ENCODE data around the gene NOTCH3. TPM values are rescaled to one million over a fixed set of nuclear protein-coding genes. Genes with fewer than 3 reads are reported as not detected.

Gene NOTCH3
- total RNA-seq, 1 donor, result 0.31 TPM

GRCh38 chr19:15115762-15116615, 84.8 kb downstream of the NOTCH3 start:
- Histone ChIP-seq H3K27me3 (ENCODE audit: insufficient read depth, low read length) (no peaks in the 10 kb centered on the region), H3K4me3 (ENCODE audit: low read length) (no peak overlapping the region), H3K9me3 (ENCODE audit: low read depth, low read length) (no peaks in the 10 kb centered on the region), H3K4me1 (ENCODE audit: insufficient read depth, low read length) (no peaks in the 10 kb centered on the region)

DNA sequence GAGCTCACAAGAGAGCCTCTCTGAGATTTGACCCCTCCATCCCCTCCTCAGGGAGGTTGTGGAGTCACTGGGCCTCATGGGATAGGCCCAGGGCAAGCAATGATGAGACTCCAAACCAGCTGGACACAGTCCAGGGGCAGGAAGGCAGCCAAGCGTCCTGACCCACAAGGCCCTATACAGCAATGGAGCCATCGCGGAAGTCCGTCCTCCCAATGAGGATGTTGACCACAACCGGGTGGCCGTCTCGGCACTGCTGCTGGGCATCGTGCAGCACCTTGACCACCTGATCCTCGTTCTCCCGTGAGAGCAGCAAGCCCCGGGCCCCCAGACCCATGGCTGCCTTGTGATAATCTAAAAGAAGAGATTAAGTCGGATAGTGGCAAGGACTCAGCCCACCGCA, 85.7 kb downstream of the NOTCH3 start:
- Histone ChIP-seq H3K27me3 (ENCODE audit: insufficient read depth, low read length) (no peaks in the 10 kb centered on the region), H3K4me3 (ENCODE audit: low read length) (no peak overlapping the region), H3K9me3 (ENCODE audit: low read depth, low read length) (no peaks in the 10 kb centered on the region), H3K4me1 (ENCODE audit: insufficient read depth, low read length) (no peaks in the 10 kb centered on the region)

DNA sequence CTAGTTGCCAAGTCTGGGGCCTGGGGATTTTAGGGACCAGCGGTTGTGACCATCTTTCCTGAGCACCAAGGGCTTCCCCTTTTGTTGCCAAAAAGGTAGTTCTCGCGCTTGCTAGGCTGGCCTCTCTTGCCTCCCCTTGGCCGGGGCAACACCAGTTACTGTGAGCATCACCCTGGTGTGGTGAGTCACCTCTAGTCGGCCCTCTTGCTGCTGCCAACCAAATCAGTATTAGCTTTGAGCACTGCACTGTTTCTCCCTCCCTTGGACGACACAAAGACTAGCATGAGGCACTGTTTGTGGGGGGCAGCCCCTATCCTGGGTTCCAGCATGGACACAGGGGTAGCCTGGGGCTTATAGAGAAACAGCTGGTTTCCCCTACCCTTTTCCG, 86.6 kb downstream of the NOTCH3 start:
- H3K4me3 ChIP-seq (ENCODE audit: low read length), result no peak overlapping the region
- H3K27me3 ChIP-seq (ENCODE audit: insufficient read depth, low read length), result no peaks in the 10 kb centered on the region
- no peaks in the 10 kb centered on the region for H3K4me1 ChIP-seq (ENCODE audit: insufficient read depth, low read length)
- no peaks in the 10 kb centered on the region for H3K9me3 ChIP-seq (ENCODE audit: low read depth, low read length)

DNA sequence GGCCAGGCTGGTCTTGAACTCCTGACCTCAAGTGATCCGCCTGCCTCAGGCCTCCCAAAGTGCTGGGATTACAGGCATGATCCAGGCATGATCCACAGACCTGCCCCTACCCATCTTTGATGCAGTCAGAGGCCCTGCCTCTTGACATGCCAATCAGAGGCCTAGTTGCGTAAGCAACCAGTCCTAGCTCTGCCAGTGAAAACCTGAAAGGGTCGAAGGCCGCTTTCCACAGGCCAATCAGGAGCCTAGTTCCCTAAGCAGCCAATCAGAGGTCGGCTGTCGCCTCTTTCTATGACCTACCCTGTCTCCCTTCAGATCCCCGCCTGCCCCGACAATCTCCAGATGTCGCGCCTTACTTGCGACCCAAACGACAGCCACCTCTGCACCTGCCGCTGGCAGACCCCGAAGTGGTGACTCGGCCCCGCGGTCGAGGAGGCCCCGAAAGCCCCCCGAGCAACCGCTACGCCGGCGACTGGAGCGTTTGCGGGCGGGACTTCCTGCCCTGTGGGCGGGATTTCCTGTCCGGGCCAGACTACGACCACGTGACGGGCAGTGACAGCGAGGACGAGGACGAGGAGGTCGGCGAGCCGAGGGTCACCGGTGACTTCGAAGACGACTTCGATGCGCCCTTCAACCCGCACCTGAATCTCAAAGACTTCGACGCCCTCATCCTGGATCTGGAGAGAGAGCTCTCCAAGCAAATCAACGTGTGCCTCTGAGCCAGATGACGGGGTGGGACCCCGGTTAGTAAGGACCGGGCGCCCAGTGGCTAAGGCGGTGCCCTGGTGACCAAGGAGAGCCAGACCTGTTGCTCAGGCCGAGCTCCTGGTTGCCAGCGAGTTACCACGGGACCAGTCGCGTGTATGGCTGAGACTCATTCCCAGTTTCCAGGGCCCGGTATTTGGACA, 87.3 kb downstream of the NOTCH3 start:
- no peaks in the 10 kb centered on the region for H3K4me1 ChIP-seq (ENCODE audit: insufficient read depth, low read length)
- H3K4me3 ChIP-seq (ENCODE audit: low read length), result no peak overlapping the region
- H3K9me3 ChIP-seq (ENCODE audit: low read depth, low read length), result no peaks in the 10 kb centered on the region
- no peaks in the 10 kb centered on the region for H3K27me3 ChIP-seq (ENCODE audit: insufficient read depth, low read length)

DNA sequence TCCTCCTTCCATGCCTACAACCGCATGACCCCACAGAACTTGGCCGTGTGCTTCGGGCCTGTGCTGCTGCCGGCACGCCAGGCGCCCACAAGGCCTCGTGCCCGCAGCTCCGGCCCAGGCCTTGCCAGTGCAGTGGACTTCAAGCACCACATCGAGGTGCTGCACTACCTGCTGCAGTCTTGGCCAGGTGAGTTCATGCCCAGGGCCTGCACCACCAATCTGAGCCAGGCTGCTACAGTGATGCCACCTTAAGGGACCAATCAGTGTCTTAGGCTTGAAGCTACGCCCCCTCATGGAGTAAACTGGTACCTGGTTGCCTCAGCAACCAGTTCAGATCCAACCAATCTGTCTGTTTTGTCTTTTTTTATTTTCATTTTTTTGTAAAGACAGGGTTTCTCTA, 88.4 kb downstream of the NOTCH3 start:
- H3K9me3 ChIP-seq (ENCODE audit: low read depth, low read length), result no peaks in the 10 kb centered on the region
- H3K4me3 ChIP-seq (ENCODE audit: low read length), result no peak overlapping the region
- no peaks in the 10 kb centered on the region for H3K4me1 ChIP-seq (ENCODE audit: insufficient read depth, low read length)
- H3K27me3 ChIP-seq (ENCODE audit: insufficient read depth, low read length), result peaks cover 8% of the 10 kb centered on the region

GRCh38 chr19:15111758-15112157, 89.0 kb downstream of the NOTCH3 start:
- Histone ChIP-seq H3K4me3 (ENCODE audit: low read length) (no peak overlapping the region), H3K9me3 (ENCODE audit: low read depth, low read length) (no peaks in the 10 kb centered on the region), H3K4me1 (ENCODE audit: insufficient read depth, low read length) (no peaks in the 10 kb centered on the region), H3K27me3 (ENCODE audit: insufficient read depth, low read length) (peaks cover 10% of the 10 kb centered on the region)

GRCh38 chr19:15110418-15110815, 90.4 kb downstream of the NOTCH3 start:
- no peaks in the 10 kb centered on the region for H3K4me1 ChIP-seq (ENCODE audit: insufficient read depth, low read length)
- H3K9me3 ChIP-seq (ENCODE audit: low read depth, low read length), result no peaks in the 10 kb centered on the region

GRCh38 chr19:15109768-15110417, 90.9 kb downstream of the NOTCH3 start:
- Histone ChIP-seq H3K4me1 (ENCODE audit: insufficient read depth, low read length) (no peaks in the 10 kb centered on the region), H3K4me3 (ENCODE audit: low read length) (no peak overlapping the region), H3K9me3 (ENCODE audit: low read depth, low read length) (no peaks in the 10 kb centered on the region), H3K27me3 (ENCODE audit: insufficient read depth, low read length) (peaks cover 21% of the 10 kb centered on the region)

More at GRCh38 chr19:15110418-15110815, 90.4 kb downstream of the NOTCH3 start:
- H3K4me3 ChIP-seq (ENCODE audit: low read length), result no peak overlapping the region
- H3K27me3 ChIP-seq (ENCODE audit: insufficient read depth, low read length), result peaks cover 21% of the 10 kb centered on the region

Other genes starting within 250 kb of the NOTCH3 start
- gene SLC1A6, start 221.1 kb downstream of the NOTCH3 start, total RNA-seq, result 0.10 TPM
- not detected for gene CASP14, start 151.5 kb downstream of the NOTCH3 start, total RNA-seq
- gene OR1I1, start 118.8 kb downstream of the NOTCH3 start, total RNA-seq, result not detected
- not detected for gene SYDE1, start 93.6 kb downstream of the NOTCH3 start, total RNA-seq
- 0.10 TPM for gene EPHX3, start 31.5 kb upstream of the NOTCH3 start, total RNA-seq
- 29.3 TPM for gene BRD4, start 131.5 kb upstream of the NOTCH3 start, total RNA-seq
- 57.5 TPM for gene AKAP8, start 178.8 kb upstream of the NOTCH3 start, total RNA-seq
- 76.9 TPM for gene AKAP8L, start 218.0 kb upstream of the NOTCH3 start, total RNA-seq
- 3.6 TPM for gene WIZ, start 249.0 kb upstream of the NOTCH3 start, total RNA-seq

Data from mononuclear cell (primary cell).